T-helper 2 cell treated with Interferon-gamma antibody and Interleukin-4, amounts not matched to agents 5 μg/mL and 100 μg/mL, for 36 hours (primary cell): ENCODE data around the gene SLC44A4.
"Not testable (repeated sequence)": the region's sequence is repeated elsewhere in the genome, so short reads cannot be mapped to it uniquely, and the experiment has no call there.

Experiments
- DNase-seq: peaks from one replicate; pipeline ENCODE4 v3.0.0; 2021; ENCODE audit warnings: low spot score
- H3K27ac Mint-ChIP-seq: one replicate; pipeline ENCODE4 v1.8.0; 2021; ENCODE audit warnings: mild to moderate bottlenecking, mixed read lengths
- H3K27me3 Mint-ChIP-seq: one replicate; pipeline ENCODE4 v1.8.0; 2021; ENCODE audit warnings: low read depth, mixed read lengths
- H3K36me3 Mint-ChIP-seq: one replicate; pipeline ENCODE4 v1.8.0; 2021; ENCODE audit warnings: low read depth, mixed read lengths
- H3K4me1 Mint-ChIP-seq: one replicate; pipeline ENCODE4 v1.8.0; 2021; ENCODE audit warnings: low read depth, mixed read lengths
- H3K4me3 Mint-ChIP-seq: one replicate; pipeline ENCODE4 v1.8.0; 2022; ENCODE audit warnings: mild to moderate bottlenecking, moderate library complexity, mixed read lengths
- H3K9me3 Mint-ChIP-seq: one replicate; pipeline ENCODE4 v1.8.0; 2021; ENCODE audit warnings: mixed read lengths

SLC44A4 gene

GRCh38 chr6:31844507-31844906 is 34.3 kb downstream of the SLC44A4 start:
- DNase-seq: no peak
- H3K4me1 Mint-ChIP-seq: peaks cover 2% of the 10 kb centered on the region
- no peaks in the 10 kb centered on the region for H3K27me3 Mint-ChIP-seq
- H3K9me3 Mint-ChIP-seq: no peaks in the 10 kb centered on the region
- peaks cover 21% of the 10 kb centered on the region for H3K36me3 Mint-ChIP-seq
- H3K4me3 Mint-ChIP-seq: no peak overlapping the region
- H3K27ac Mint-ChIP-seq: no peak overlapping the region

DNA sequence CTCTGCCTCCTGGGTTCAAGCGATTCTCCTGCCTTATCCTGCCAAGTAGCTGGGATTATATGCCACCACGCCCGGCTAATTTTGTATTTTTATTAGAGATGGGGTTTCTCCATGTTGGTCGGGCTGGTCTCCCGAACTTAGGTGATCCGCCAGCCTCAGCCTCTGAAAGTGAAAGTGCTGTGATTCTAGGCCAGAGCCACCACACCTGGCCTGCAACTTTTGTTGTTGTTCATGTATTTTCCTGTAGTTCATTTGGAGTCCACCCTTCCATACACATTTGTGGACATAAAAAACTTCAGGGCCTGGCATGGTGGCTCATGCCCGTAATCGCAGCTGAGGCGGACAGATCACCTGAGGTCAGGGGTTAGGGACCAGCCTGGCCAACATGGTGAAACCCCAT is 36.7 kb downstream of the SLC44A4 start:
- Mint-ChIP-seq H3K27ac (no peak overlapping the region), H3K4me3 (no peak overlapping the region), H3K4me1 (peaks cover 15% of the 10 kb centered on the region), H3K9me3 (no peaks in the 10 kb centered on the region), H3K27me3 (no peaks in the 10 kb centered on the region), H3K36me3 (peaks cover 43% of the 10 kb centered on the region)
- no peak for DNase-seq

DNA sequence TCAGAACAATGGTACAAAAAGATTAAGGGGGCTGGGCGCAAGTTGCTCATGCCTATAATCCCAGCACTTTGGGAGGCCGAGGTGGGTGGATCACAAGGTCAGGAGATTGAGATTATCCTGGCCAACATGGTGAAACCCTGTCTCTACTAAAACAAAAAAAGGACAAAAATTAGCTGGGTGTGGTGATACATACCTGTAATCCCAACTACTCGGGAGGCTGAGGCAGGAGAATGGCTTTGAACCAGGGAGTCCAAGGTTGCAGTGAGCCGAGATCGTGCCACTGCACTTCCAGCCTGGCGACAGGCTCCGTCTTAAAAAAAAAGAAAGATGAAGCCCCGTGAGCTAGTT is 39.0 kb downstream of the SLC44A4 start:
- not testable (repeated sequence) for DNase-seq, H3K27me3 Mint-ChIP-seq, H3K9me3 Mint-ChIP-seq, H3K27ac Mint-ChIP-seq
- peaks cover 22% of the 10 kb centered on the region for H3K4me1 Mint-ChIP-seq
- peaks cover 64% of the 10 kb centered on the region for H3K36me3 Mint-ChIP-seq
- H3K4me3 Mint-ChIP-seq: peak overlapping the region; percentile 24

- Mint-ChIP-seq H3K27ac (peak overlapping the region; percentile 45), H3K36me3 (peaks cover 64% of the 10 kb centered on the region), H3K27me3 (no peaks in the 10 kb centered on the region), H3K9me3 (no peaks in the 10 kb centered on the region), H3K4me1 (peaks cover 22% of the 10 kb centered on the region), H3K4me3 (peak overlapping the region; percentile 24)
- no peak for DNase-seq
These were observed 39.8 kb downstream of the SLC44A4 start for GRCh38 chr6:31838968-31839367.

- not testable (repeated sequence) for H3K9me3 Mint-ChIP-seq, H3K27ac Mint-ChIP-seq, H3K27me3 Mint-ChIP-seq, DNase-seq
- Mint-ChIP-seq H3K36me3 (peaks cover 64% of the 10 kb centered on the region), H3K4me3 (peak overlapping the region; percentile 95), H3K4me1 (peaks cover 23% of the 10 kb centered on the region)
These were observed 40.7 kb downstream of the SLC44A4 start for GRCh38 chr6:31838114-31838553.

- H3K9me3 Mint-ChIP-seq: no peaks in the 10 kb centered on the region
- H3K27me3 Mint-ChIP-seq: no peaks in the 10 kb centered on the region
- H3K4me1 Mint-ChIP-seq: peaks cover 23% of the 10 kb centered on the region
- H3K36me3 Mint-ChIP-seq: peaks cover 64% of the 10 kb centered on the region
- peak overlapping the region; percentile 92 for H3K27ac Mint-ChIP-seq
- H3K4me3 Mint-ChIP-seq: peak overlapping the region; percentile 95
- no peak for DNase-seq
These were observed 41.3 kb downstream of the SLC44A4 start for GRCh38 chr6:31837369-31838113.

DNA sequence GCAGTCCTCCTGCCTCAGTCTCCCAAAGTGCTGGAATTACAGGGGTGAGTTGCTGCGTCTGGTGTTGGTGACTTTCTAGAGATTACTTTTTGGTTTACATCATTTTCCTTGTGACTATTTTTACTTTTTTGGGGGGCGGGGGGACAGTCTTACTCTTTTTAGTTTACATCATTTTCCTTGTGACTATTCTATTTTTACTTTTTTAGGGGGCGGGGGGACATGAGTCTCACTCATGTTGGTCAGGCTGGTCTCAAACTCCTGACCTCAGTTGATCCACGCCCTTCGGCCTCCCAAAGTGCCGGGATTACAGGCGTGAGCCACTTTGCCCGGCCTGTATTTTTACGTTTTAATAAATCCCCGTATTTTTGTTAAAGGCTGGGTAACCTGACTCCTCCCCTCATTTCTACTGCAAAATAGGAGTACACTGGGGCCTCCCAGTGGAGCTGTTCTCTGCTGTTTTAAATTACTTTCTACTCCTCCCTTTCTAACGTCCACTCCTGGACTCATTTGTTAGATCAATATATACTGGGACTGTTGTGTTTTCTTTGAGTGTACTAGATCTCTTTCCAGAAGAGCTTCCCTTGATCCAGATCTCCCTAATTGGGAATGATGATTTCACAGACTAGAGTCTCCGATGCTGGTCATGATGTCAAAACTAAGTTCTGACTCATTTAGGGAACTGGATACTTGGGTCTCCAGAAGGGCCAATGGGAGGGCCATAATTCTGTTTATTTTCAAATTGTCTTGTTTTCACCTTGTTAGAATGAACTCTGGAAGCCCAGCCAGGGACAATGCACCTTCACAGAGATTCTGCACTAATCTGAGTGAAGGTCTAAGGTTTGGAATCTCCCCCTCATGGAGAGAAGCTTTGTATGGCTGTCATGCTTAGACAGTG is 42.1 kb downstream of the SLC44A4 start:
- Mint-ChIP-seq H3K4me3 (peak overlapping the region; percentile 95), H3K4me1 (peaks cover 25% of the 10 kb centered on the region)

GRCh38 chr6:31836047-31836473 is 42.7 kb downstream of the SLC44A4 start:
- Mint-ChIP-seq H3K9me3 (no peaks in the 10 kb centered on the region), H3K27ac (peak overlapping the region; percentile 92), H3K4me3 (peak overlapping the region; percentile 95), H3K27me3 (no peaks in the 10 kb centered on the region), H3K4me1 (peaks cover 27% of the 10 kb centered on the region), H3K36me3 (peaks cover 57% of the 10 kb centered on the region)
- DNase-seq: no peak

More for the DNA sequence above, 42.1 kb downstream of the SLC44A4 start:
- DNase-seq: no peak
- Mint-ChIP-seq H3K9me3 (no peaks in the 10 kb centered on the region), H3K36me3 (peaks cover 61% of the 10 kb centered on the region), H3K27ac (peak overlapping the region; percentile 92), H3K27me3 (no peaks in the 10 kb centered on the region)

- H3K4me3 Mint-ChIP-seq: peak overlapping the region; percentile 95
- DNase-seq: peak; percentile 70
- peaks cover 53% of the 10 kb centered on the region for H3K36me3 Mint-ChIP-seq
- no peaks in the 10 kb centered on the region for H3K9me3 Mint-ChIP-seq
- no peaks in the 10 kb centered on the region for H3K27me3 Mint-ChIP-seq
- peaks cover 34% of the 10 kb centered on the region for H3K4me1 Mint-ChIP-seq
- peak overlapping the region; percentile 95 for H3K27ac Mint-ChIP-seq
These were observed 44.2 kb downstream of the SLC44A4 start for GRCh38 chr6:31834367-31835250.

DNA sequence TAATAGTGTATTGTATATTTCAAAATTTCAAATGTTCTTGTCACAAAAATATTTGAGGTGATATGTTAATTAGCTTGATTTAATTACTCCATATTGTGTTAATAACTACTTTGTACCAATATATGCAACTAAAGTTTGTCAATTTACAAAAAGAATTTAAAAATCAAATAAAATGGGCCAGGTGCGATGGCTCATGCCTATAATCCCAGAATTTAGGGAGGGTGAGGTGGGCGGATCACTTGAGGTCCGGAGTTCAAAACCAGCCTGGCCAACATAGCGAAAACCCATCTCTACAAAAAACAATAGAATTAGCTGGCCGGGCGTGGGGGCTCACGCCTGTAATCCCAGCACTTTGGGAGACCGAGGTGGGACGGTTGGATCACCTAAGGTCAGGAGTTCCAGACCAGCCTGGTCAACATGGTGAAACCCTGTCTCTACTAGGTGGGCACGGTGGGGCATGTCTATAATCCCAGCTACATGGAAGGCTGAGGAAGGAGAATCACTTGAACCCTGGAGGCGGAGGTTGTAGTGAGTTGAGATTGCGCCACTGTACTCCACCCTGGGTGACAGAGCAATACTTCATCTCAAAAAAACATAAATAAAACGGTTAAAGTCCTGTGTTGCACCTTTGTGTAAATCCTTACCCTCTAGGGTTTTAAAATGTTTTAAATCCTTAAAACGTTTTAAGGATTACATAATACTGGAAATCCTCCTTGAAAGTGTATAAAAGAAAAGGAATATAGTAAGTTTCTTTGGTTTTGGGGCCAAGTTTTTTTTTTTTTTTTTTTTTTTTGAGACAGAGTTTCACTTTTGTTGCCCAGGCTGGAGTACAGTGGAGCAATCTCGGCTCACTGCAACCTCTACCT is 47.2 kb downstream of the SLC44A4 start:
- Mint-ChIP-seq H3K27me3 (no peaks in the 10 kb centered on the region), H3K27ac (no peak overlapping the region), H3K9me3 (no peaks in the 10 kb centered on the region), H3K4me1 (peaks cover 24% of the 10 kb centered on the region), H3K4me3 (peak overlapping the region; percentile 92), H3K36me3 (peaks cover 29% of the 10 kb centered on the region)
- DNase-seq: no peak

DNA sequence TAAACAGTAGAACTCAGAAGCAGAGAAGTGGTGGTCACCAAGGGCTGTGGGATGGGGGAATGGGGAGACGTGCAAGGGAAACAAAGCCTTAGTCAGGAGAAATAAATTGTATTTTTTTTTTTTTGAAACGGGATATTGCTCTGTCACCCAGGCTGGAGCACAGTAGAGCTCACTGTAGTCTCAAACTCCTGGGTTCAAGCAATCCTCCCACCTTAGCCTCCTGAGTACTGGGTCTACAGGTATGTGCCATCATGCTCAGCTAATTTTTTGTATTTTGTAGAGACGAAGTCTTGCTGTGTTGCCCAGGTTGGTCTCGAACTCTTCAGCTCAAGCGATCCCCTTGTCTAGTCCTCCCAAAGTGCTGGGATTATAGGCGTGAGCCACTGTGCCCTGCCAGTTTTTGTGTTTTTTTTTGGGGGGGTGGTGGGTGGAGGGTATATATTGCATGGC is 47.9 kb downstream of the SLC44A4 start:
- Mint-ChIP-seq H3K27ac (peak overlapping the region; percentile 79), H3K36me3 (peaks cover 22% of the 10 kb centered on the region), H3K9me3 (no peaks in the 10 kb centered on the region), H3K4me1 (peaks cover 22% of the 10 kb centered on the region), H3K27me3 (no peaks in the 10 kb centered on the region), H3K4me3 (peak overlapping the region; percentile 92)
- no peak for DNase-seq

DNA sequence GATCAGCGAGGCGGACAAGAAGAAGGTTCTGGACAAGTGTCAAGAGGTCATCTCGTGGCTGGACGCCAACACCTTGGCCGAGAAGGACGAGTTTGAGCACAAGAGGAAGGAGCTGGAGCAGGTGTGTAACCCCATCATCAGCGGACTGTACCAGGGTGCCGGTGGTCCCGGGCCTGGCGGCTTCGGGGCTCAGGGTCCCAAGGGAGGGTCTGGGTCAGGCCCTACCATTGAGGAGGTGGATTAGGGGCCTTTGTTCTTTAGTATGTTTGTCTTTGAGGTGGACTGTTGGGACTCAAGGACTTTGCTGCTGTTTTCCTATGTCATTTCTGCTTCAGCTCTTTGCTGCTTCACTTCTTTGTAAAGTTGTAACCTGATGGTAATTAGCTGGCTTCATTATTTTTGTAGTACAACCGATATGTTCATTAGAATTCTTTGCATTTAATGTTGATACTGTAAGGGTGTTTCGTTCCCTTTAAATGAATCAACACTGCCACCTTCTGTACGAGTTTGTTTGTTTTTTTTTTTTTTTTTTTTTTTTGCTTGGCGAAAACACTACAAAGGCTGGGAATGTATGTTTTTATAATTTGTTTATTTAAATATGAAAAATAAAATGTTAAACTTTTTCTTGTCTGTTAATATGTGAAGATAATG is 49.0 kb downstream of the SLC44A4 start:
- no peaks in the 10 kb centered on the region for H3K9me3 Mint-ChIP-seq
- H3K4me3 Mint-ChIP-seq: peak overlapping the region; percentile 92
- H3K4me1 Mint-ChIP-seq: peaks cover 30% of the 10 kb centered on the region
- H3K27ac Mint-ChIP-seq: peak overlapping the region; percentile 79
- H3K36me3 Mint-ChIP-seq: peaks cover 13% of the 10 kb centered on the region
- DNase-seq: no peak
- H3K27me3 Mint-ChIP-seq: no peaks in the 10 kb centered on the region
